HepG2 (cell line): Measurements from ENCODE around the gene TRIM7. TPM values are rescaled to one million over a fixed set of nuclear protein-coding genes. Genes with fewer than 3 reads are reported as not detected.

Experiments
- ARNT2 ChIP-seq: sonication (generic); formaldehyde crosslinking; IDR thresholded peaks from 2 replicates; pipeline ENCODE4 v1.8.0; 2022; ENCODE audit warnings: mild to moderate bottlenecking, low read depth, missing genetic modification reagents, moderate library complexity
- DPF2 ChIP-seq: sonication (generic); formaldehyde crosslinking; IDR thresholded peaks from 2 replicates; pipeline ENCODE4 v1.4.0; 2020; ENCODE audit warnings: mild to moderate bottlenecking, low read depth, missing genetic modification reagents, borderline replicate concordance
- HNRNPL ChIP-seq: fragments of 200-400 bp; formaldehyde crosslinking; IDR thresholded peaks from 2 replicates; pipeline ENCODE4 v1.6.1; 2017; ENCODE audit warnings: mild to moderate bottlenecking, low read depth, low read length
- KAT2B ChIP-seq: fragments of 150-350 bp; IDR thresholded peaks from 2 replicates; pipeline ENCODE4 v1.6.1; 2014; ENCODE audit warnings: low read depth, low read length, borderline replicate concordance
- SIN3B ChIP-seq: fragments of 150-350 bp; IDR thresholded peaks from 2 replicates; pipeline ENCODE4 v1.6.1; 2014; ENCODE audit warnings: low read length
- SIX4 ChIP-seq: sonication (generic); formaldehyde crosslinking; IDR thresholded peaks from 2 replicates; pipeline ENCODE4 v1.4.0; 2020; ENCODE audit warnings: missing genetic modification reagents
- SP1 ChIP-seq, 2 experiments: fragments of 450-650 bp in 1 of 2; sonication (generic) in 1 of 2; formaldehyde crosslinking in 1 of 2; IDR thresholded peaks; 2 replicates each; pipeline versions ENCODE4 v1.4.0 to v1.6.1; 2016 to 2020; ENCODE audit warnings: missing genetic modification reagents in 1 of 2
- TAF15 ChIP-seq: fragments of 200-400 bp; formaldehyde crosslinking; IDR thresholded peaks from one replicate; pipeline ENCODE4 v1.6.1; 2018; ENCODE audit warnings: mild to moderate bottlenecking, low read depth, low read length; ENCODE audit not compliant: poor library complexity, severe bottlenecking
- TEAD2 ChIP-seq: sonication (generic); formaldehyde crosslinking; IDR thresholded peaks from 2 replicates; pipeline ENCODE4 v1.9.0; 2021; ENCODE audit warnings: missing genetic modification reagents
- YEATS2 ChIP-seq: sonication (generic); formaldehyde crosslinking; IDR thresholded peaks from 2 replicates; pipeline ENCODE4 v1.4.0; 2020; ENCODE audit warnings: missing genetic modification reagents, borderline replicate concordance
- ZBTB20 ChIP-seq: sonication (generic); formaldehyde crosslinking; IDR thresholded peaks from 2 replicates; pipeline ENCODE4 v1.8.1; 2023; ENCODE audit warnings: missing genetic modification reagents, low read depth, mild to moderate bottlenecking, borderline replicate concordance
- ZFP36L1 ChIP-seq: sonication (generic); formaldehyde crosslinking; IDR thresholded peaks from 2 replicates; pipeline ENCODE4 v1.8.0; 2022; ENCODE audit warnings: mild to moderate bottlenecking, missing genetic modification reagents, moderate library complexity
- ZNF44 ChIP-seq: sonication (generic); formaldehyde crosslinking; IDR thresholded peaks from 2 replicates; pipeline ENCODE4 v1.5.1; 2020; ENCODE audit warnings: mild to moderate bottlenecking, missing genetic modification reagents
- ZNF747 ChIP-seq: sonication (generic); formaldehyde crosslinking; IDR thresholded peaks from 2 replicates; pipeline ENCODE4 v1.8.1; 2023; ENCODE audit warnings: missing genetic modification reagents, mild to moderate bottlenecking, borderline replicate concordance
- ZNF749 ChIP-seq: sonication (generic); formaldehyde crosslinking; IDR thresholded peaks from 2 replicates; pipeline ENCODE4 v1.8.0; 2022; ENCODE audit warnings: mild to moderate bottlenecking, missing genetic modification reagents, moderate library complexity, borderline replicate concordance
- ZSCAN9 ChIP-seq: IDR thresholded peaks from 2 replicates; pipeline ENCODE4 v1.6.1; 2016; ENCODE audit warnings: borderline replicate concordance
- polyA plus RNA-seq, 8 experiments: library from polyadenylated mRNA; depleted of rRNA in 3 of 8; stranded (reverse) in 7 of 8; unstranded in 1 of 8; fragments of >200 nt; fragmentation: Illumina TruSeq in 4 of 8; extraction: Trizol in 4 of 8; gene quantifications; 2 replicates each; pipeline versions ENCODE4 v1.2.1 to v1.2.3, GENCODE V29; 2011 to 2016; ENCODE audit warnings: low read depth in 4 of 8, missing spikeins in 1 of 8, mixed read lengths in 1 of 8; ENCODE audit not compliant: insufficient read depth in 1 of 8
- total RNA-seq, 5 experiments: library from RNA; depleted of rRNA; stranded (reverse); fragments of >200 nt; fragmentation: Illumina TruSeq; extraction: Trizol; gene quantifications; 2 replicates each; pipeline ENCODE4 v1.2.3, GENCODE V29; 2016; ENCODE audit warnings: low read depth in 1 of 5
- TF ChIP-seq, protein P1 (sequence below): sonication (generic); formaldehyde crosslinking; IDR thresholded peaks from 2 replicates; pipeline ENCODE4 v1.4.0; 2020; ENCODE audit warnings: mild to moderate bottlenecking, missing genetic modification reagents, borderline replicate concordance
- TF ChIP-seq, protein P2 (sequence below): sonication (generic); formaldehyde crosslinking; IDR thresholded peaks from 2 replicates; pipeline ENCODE4 v1.5.1; 2020; ENCODE audit warnings: missing genetic modification reagents, mild to moderate bottlenecking, borderline replicate concordance
- TF ChIP-seq, protein P3 (sequence below): sonication (generic); formaldehyde crosslinking; IDR thresholded peaks from 2 replicates; pipeline ENCODE4 v1.4.0; 2020; ENCODE audit warnings: missing genetic modification reagents

Gene TRIM7
- total and polyA plus RNA-seq, 2 of the 13 experiments (the other 11 are each of a cell fraction or from before 2014, with no cell fraction given), result 0.13 TPM; not detected in 1

DNA sequence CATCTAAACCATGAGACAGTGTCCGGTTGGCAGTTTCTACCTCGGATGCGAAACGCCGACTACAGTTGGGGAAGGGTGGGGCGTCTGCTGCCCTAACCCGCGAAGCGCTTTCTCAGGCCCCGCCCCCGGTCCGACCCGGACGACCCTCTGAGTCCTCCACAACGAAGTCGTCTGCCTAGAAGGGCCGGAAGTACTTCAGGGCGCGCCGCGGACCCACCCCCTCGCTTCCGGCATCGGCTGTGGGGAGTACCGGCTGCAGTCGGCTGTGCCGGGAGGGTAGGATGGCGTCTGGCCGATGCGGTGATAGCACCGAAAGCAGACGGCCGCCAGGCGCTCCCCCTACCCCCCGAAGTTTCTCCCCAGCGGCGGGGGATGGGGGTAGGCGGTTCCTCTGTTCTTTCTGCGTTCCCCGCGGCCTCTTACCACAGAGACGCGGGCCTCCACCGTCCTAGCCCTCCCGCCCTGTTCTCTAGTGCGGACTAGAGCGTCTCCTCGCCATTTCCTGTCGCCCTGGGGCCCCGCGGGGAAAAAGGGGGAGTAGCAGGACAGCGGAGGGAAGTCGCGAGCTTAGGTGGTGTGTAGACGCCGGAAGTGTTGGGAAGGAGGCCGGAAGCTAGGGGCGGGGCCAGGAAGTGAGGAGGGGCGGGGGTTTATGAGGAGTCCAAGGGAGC lies 18.2 kb upstream of the TRIM7 start, which contains the start of gene TRIM41 (continued):
- TF ChIP-seq ZNF749 (CRISPR knock-in tag), result 0 out of 2 replicates have a peak, but pooled peaks have one; percentile 50
- peak; percentile 54; the same call in 1 of the 2 replicates for TF ChIP-seq SIX4 (CRISPR knock-in tag)
- TF ChIP-seq ZBTB20 (CRISPR knock-in tag), result peak; percentile 81; the same call in 1 of the 2 replicates
- no peak for TF ChIP-seq DPF2 (CRISPR knock-in tag)
- TF ChIP-seq KAT2B, result no peak
- no peak; the same call in 1 of the 2 replicates for TF ChIP-seq ZNF44
- peak; percentile 81; the same call in 1 of the 2 replicates for TF ChIP-seq HNRNPL
- TF ChIP-seq SP1 (IDR thresholded peaks at IDR 0.05), result no peak
- TF ChIP-seq SP1 (CRISPR knock-in tag; IDR thresholded peaks at IDR 0.05), result peak; percentile 79
- peak; percentile 96 for TF ChIP-seq YEATS2
- TF ChIP-seq TEAD2 (CRISPR knock-in tag), result no peak
- no peak for TF ChIP-seq ZNF747
- TF ChIP-seq, protein P1, sequence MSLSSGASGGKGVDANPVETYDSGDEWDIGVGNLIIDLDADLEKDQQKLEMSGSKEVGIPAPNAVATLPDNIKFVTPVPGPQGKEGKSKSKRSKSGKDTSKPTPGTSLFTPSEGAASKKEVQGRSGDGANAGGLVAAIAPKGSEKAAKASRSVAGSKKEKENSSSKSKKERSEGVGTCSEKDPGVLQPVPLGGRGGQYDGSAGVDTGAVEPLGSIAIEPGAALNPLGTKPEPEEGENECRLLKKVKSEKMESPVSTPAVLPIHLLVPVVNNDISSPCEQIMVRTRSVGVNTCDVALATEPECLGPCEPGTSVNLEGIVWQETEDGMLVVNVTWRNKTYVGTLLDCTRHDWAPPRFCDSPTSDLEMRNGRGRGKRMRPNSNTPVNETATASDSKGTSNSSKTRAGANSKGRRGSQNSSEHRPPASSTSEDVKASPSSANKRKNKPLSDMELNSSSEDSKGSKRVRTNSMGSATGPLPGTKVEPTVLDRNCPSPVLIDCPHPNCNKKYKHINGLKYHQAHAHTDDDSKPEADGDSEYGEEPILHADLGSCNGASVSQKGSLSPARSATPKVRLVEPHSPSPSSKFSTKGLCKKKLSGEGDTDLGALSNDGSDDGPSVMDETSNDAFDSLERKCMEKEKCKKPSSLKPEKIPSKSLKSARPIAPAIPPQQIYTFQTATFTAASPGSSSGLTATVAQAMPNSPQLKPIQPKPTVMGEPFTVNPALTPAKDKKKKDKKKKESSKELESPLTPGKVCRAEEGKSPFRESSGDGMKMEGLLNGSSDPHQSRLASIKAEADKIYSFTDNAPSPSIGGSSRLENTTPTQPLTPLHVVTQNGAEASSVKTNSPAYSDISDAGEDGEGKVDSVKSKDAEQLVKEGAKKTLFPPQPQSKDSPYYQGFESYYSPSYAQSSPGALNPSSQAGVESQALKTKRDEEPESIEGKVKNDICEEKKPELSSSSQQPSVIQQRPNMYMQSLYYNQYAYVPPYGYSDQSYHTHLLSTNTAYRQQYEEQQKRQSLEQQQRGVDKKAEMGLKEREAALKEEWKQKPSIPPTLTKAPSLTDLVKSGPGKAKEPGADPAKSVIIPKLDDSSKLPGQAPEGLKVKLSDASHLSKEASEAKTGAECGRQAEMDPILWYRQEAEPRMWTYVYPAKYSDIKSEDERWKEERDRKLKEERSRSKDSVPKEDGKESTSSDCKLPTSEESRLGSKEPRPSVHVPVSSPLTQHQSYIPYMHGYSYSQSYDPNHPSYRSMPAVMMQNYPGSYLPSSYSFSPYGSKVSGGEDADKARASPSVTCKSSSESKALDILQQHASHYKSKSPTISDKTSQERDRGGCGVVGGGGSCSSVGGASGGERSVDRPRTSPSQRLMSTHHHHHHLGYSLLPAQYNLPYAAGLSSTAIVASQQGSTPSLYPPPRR (CRISPR knock-in tag), result no peak; the same call in 1 of the 2 replicates
- peak; percentile 31 for TF ChIP-seq TAF15
- TF ChIP-seq ARNT2 (CRISPR knock-in tag), result peak; percentile 48; the same call in 1 of the 2 replicates
- peak; percentile 19; the same call in 1 of the 2 replicates for TF ChIP-seq ZFP36L1 (CRISPR knock-in tag)
- TF ChIP-seq ZSCAN9 (CRISPR knock-in tag), result no peak
- TF ChIP-seq SIN3B, result no peak; the same call in none of the 2 replicates
- TF ChIP-seq, protein P2, sequence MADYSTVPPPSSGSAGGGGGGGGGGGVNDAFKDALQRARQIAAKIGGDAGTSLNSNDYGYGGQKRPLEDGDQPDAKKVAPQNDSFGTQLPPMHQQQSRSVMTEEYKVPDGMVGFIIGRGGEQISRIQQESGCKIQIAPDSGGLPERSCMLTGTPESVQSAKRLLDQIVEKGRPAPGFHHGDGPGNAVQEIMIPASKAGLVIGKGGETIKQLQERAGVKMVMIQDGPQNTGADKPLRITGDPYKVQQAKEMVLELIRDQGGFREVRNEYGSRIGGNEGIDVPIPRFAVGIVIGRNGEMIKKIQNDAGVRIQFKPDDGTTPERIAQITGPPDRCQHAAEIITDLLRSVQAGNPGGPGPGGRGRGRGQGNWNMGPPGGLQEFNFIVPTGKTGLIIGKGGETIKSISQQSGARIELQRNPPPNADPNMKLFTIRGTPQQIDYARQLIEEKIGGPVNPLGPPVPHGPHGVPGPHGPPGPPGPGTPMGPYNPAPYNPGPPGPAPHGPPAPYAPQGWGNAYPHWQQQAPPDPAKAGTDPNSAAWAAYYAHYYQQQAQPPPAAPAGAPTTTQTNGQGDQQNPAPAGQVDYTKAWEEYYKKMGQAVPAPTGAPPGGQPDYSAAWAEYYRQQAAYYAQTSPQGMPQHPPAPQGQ (CRISPR knock-in tag), result no peak
- TF ChIP-seq, protein P3, sequence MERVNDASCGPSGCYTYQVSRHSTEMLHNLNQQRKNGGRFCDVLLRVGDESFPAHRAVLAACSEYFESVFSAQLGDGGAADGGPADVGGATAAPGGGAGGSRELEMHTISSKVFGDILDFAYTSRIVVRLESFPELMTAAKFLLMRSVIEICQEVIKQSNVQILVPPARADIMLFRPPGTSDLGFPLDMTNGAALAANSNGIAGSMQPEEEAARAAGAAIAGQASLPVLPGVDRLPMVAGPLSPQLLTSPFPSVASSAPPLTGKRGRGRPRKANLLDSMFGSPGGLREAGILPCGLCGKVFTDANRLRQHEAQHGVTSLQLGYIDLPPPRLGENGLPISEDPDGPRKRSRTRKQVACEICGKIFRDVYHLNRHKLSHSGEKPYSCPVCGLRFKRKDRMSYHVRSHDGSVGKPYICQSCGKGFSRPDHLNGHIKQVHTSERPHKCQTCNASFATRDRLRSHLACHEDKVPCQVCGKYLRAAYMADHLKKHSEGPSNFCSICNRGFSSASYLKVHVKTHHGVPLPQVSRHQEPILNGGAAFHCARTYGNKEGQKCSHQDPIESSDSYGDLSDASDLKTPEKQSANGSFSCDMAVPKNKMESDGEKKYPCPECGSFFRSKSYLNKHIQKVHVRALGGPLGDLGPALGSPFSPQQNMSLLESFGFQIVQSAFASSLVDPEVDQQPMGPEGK (CRISPR knock-in tag), result peak; percentile 58
